HFFc6 (cell line): ENCODE measurements around the gene SPINK8. TPM values are rescaled to one million over a fixed set of nuclear protein-coding genes. Genes with fewer than 3 reads are reported as not detected.

Experiments used
- DNase-seq: peaks from one replicate; pipeline ENCODE4 v3.0.0-alpha.2; 2018
- H3K27ac Mint-ChIP-seq: 2 replicates; pipeline ENCODE4 v1.8.0; 2020; ENCODE audit warnings: mild to moderate bottlenecking, mixed read lengths
- H3K27me3 Mint-ChIP-seq: 2 replicates; pipeline ENCODE4 v1.8.0; 2021; ENCODE audit warnings: mild to moderate bottlenecking, moderate library complexity, mixed read lengths; ENCODE audit not compliant: insufficient read depth
- H3K36me3 Mint-ChIP-seq: 2 replicates; pipeline ENCODE4 v1.8.0; 2021; ENCODE audit warnings: low read depth, mixed read lengths
- H3K4me1 Mint-ChIP-seq: 2 replicates; pipeline ENCODE4 v1.8.0; 2020; ENCODE audit warnings: low read depth, mixed read lengths
- H3K4me3 Mint-ChIP-seq: 2 replicates; pipeline ENCODE4 v1.8.0; 2020; ENCODE audit warnings: mild to moderate bottlenecking, moderate library complexity, mixed read lengths
- H3K9me3 Mint-ChIP-seq: 2 replicates; pipeline ENCODE4 v1.8.0; 2020; ENCODE audit warnings: mild to moderate bottlenecking, mixed read lengths
- CTCF ChIP-seq: fragments of 200-600 bp; sonication (generic); IDR thresholded peaks from 2 replicates; pipeline ENCODE4 v1.5.0; 2021; ENCODE audit warnings: antibody characterized with exemption, mild to moderate bottlenecking
- total RNA-seq, 6 experiments: library from RNA; stranded (reverse); fragmentation: NEBNext Ultra II Directional; extraction: Animal tissue kit (Norgen Biotek cat#: 25700); gene quantifications; 2 replicates in 1 of 6; 3 replicates in 5 of 6; pipeline ENCODE4 v1.2.3, GENCODE V29; 2021

Gene SPINK8
- total RNA-seq, 6 experiments from 2014 or later, result not detected

- DNase-seq, result no peak
- no peak overlapping the region for H3K27ac Mint-ChIP-seq
- H3K36me3 Mint-ChIP-seq, result peaks cover 22% of the 10 kb centered on the region
- H3K9me3 Mint-ChIP-seq, result peaks cover 5% of the 10 kb centered on the region
- peaks cover 23% of the 10 kb centered on the region for H3K4me1 Mint-ChIP-seq
- TF ChIP-seq CTCF, result no peak
- peaks cover 8% of the 10 kb centered on the region for H3K27me3 Mint-ChIP-seq
- no peak overlapping the region for H3K4me3 Mint-ChIP-seq
These were observed 30.4 kb downstream of the SPINK8 start for GRCh38 chr3:48303021-48303420.

- peak overlapping the region; percentile 86 for H3K27ac Mint-ChIP-seq
- DNase-seq, result no peak
- peaks cover 23% of the 10 kb centered on the region for H3K4me1 Mint-ChIP-seq
These were observed 31.7 kb downstream of the SPINK8 start for GRCh38 chr3:48301800-48302166.

GRCh38 chr3:48301020-48301799, 32.3 kb downstream of the SPINK8 start, which contains the start of gene NME6:
NME6 (minus strand) TSS chr3:48301367.
- Mint-ChIP-seq H3K27me3 (no peaks in the 10 kb centered on the region; the same call in 1 of the 2 replicates), H3K36me3 (peaks cover 29% of the 10 kb centered on the region), H3K4me1 (peaks cover 23% of the 10 kb centered on the region), H3K4me3 (peak within 1 kb of the TSS; percentile 96), H3K9me3 (peaks cover 5% of the 10 kb centered on the region), H3K27ac (peak within 1 kb of the TSS; percentile 97)
- TF ChIP-seq CTCF, result 0 out of 2 replicates have a peak, but pooled peaks have one; percentile 8
- DNase-seq, result peak; percentile 87

More at GRCh38 chr3:48301800-48302166, 31.7 kb downstream of the SPINK8 start:
- Mint-ChIP-seq H3K36me3 (peaks cover 23% of the 10 kb centered on the region), H3K4me3 (peak overlapping the region; percentile 96), H3K27me3 (peaks cover 2% of the 10 kb centered on the region), H3K9me3 (peaks cover 5% of the 10 kb centered on the region)
- TF ChIP-seq CTCF, result no peak

- Mint-ChIP-seq H3K36me3 (peaks cover 31% of the 10 kb centered on the region), H3K9me3 (peaks cover 5% of the 10 kb centered on the region), H3K4me1 (peaks cover 23% of the 10 kb centered on the region), H3K27ac (peak overlapping the region; percentile 97), H3K4me3 (peak overlapping the region; percentile 96), H3K27me3 (no peaks in the 10 kb centered on the region; the same call in 1 of the 2 replicates)
- no peak for TF ChIP-seq CTCF
- DNase-seq, result no peak
These were observed 33.4 kb downstream of the SPINK8 start for GRCh38 chr3:48299746-48300712.

GRCh38 chr3:48297111-48297810, 36.2 kb downstream of the SPINK8 start:
- peaks cover 45% of the 10 kb centered on the region for H3K36me3 Mint-ChIP-seq

More at GRCh38 chr3:48297111-48297810, 36.2 kb downstream of the SPINK8 start:
- Mint-ChIP-seq H3K27ac (no peak overlapping the region), H3K4me3 (no peak overlapping the region), H3K9me3 (peaks cover 5% of the 10 kb centered on the region), H3K27me3 (no peaks in the 10 kb centered on the region; the same call in 1 of the 2 replicates), H3K4me1 (peaks cover 18% of the 10 kb centered on the region)
- TF ChIP-seq CTCF, result no peak
- DNase-seq, result no peak
